ENCODE measurements around the gene ZSCAN5A.
"Not testable (repeated sequence)": the region's sequence is repeated elsewhere in the genome, so short reads cannot be mapped to it uniquely, and the experiment has no call there.

The ZSCAN5A gene

GRCh38 chr19:56272161-56272798 lies 42.4 kb downstream of the ZSCAN5A start, which contains the start of gene EDDM13:
EDDM13 (plus strand) TSS chr19:56272748; CDS start chr19:56272835, 87 bp downstream.
- no peak for DNase-seq (ENCODE audit: low read depth)

GRCh38 chr19:56271151-56271550 lies 43.5 kb downstream of the ZSCAN5A start:
- no peak for DNase-seq (ENCODE audit: low read depth)

- peak; percentile 18 for DNase-seq (ENCODE audit: low read depth)
These were observed 44.0 kb downstream of the ZSCAN5A start for GRCh38 chr19:56270676-56271075.

- DNase-seq (ENCODE audit: low read depth) = no peak
These were observed 45.3 kb downstream of the ZSCAN5A start for GRCh38 chr19:56269348-56269747.

- no peak for DNase-seq (ENCODE audit: low read depth)
These were observed 48.6 kb downstream of the ZSCAN5A start for GRCh38 chr19:56266051-56266450.

- DNase-seq (ENCODE audit: low read depth) = no peak
These were observed 51.3 kb downstream of the ZSCAN5A start for GRCh38 chr19:56263319-56263718.

- not testable (repeated sequence) for DNase-seq (ENCODE audit: low read depth)
These were observed 52.7 kb downstream of the ZSCAN5A start for GRCh38 chr19:56261932-56262331.

GRCh38 chr19:56261145-56261544 lies 53.5 kb downstream of the ZSCAN5A start:
- DNase-seq (ENCODE audit: low read depth) = peak; percentile 16

GRCh38 chr19:56258272-56258671 lies 56.4 kb downstream of the ZSCAN5A start:
- no peak for DNase-seq (ENCODE audit: low read depth)

GRCh38 chr19:56253737-56254136 lies 60.9 kb downstream of the ZSCAN5A start:
- DNase-seq (ENCODE audit: low read depth) = peak; percentile 64

GRCh38 chr19:56252699-56253422 lies 61.8 kb downstream of the ZSCAN5A start:
- peak; percentile 68 for DNase-seq (ENCODE audit: low read depth)

- DNase-seq (ENCODE audit: low read depth) = not testable (repeated sequence)
These were observed 65.8 kb downstream of the ZSCAN5A start for GRCh38 chr19:56248736-56249338.

- DNase-seq (ENCODE audit: low read depth) = not testable (repeated sequence)
These were observed 68.9 kb downstream of the ZSCAN5A start for GRCh38 chr19:56245764-56246163.

GRCh38 chr19:56245121-56245740 lies 69.4 kb downstream of the ZSCAN5A start:
- DNase-seq (ENCODE audit: low read depth) = peak; percentile 13

GRCh38 chr19:56223481-56223880 lies 91.2 kb downstream of the ZSCAN5A start:
- DNase-seq (ENCODE audit: low read depth) = no peak

- no peak for DNase-seq (ENCODE audit: low read depth)
These were observed 91.7 kb downstream of the ZSCAN5A start for GRCh38 chr19:56222901-56223300.

- no peak for DNase-seq (ENCODE audit: low read depth)
These were observed 92.8 kb downstream of the ZSCAN5A start for GRCh38 chr19:56221851-56222250.

- not testable (repeated sequence) for DNase-seq (ENCODE audit: low read depth)
These were observed 93.2 kb downstream of the ZSCAN5A start for GRCh38 chr19:56221442-56221841.

GRCh38 chr19:56218961-56219360 lies 95.7 kb downstream of the ZSCAN5A start:
- no peak for DNase-seq (ENCODE audit: low read depth)

- peak; percentile 13 for DNase-seq (ENCODE audit: low read depth)
These were observed 97.3 kb downstream of the ZSCAN5A start for GRCh38 chr19:56217039-56217949.

GRCh38 chr19:56211718-56212117 lies 102.9 kb downstream of the ZSCAN5A start:
- no peak for DNase-seq (ENCODE audit: low read depth)
